ENCODE results near the gene RGS7.

Gene RGS7

GRCh38 chr1:241020851-241021697, 335.9 kb downstream of the RGS7 start:
- H3K36me3 ChIP-seq (ENCODE audit: control insufficient read depth, insufficient read depth, low read length): no peaks in the 10 kb centered on the region
- H3K4me1 ChIP-seq: no peaks in the 10 kb centered on the region
- no peak overlapping the region for H3K27ac ChIP-seq
- TF ChIP-seq CTCF (IDR thresholded peaks at IDR 0.05): no peak
- H3K79me2 ChIP-seq: no peaks in the 10 kb centered on the region
- no peak overlapping the region for H3K4me2 ChIP-seq (ENCODE audit: low read length)
- no peaks in the 10 kb centered on the region for H3K27me3 ChIP-seq (ENCODE audit: control insufficient read depth, insufficient read depth, low read length)
- no peak overlapping the region for H2AFZ ChIP-seq
- H3K9me3 ChIP-seq (ENCODE audit: control insufficient read depth, low read length): no peaks in the 10 kb centered on the region
- H3K9ac ChIP-seq: no peak overlapping the region
- H3K4me3 ChIP-seq (ENCODE audit: low read depth, low read length): no peak overlapping the region

- Histone ChIP-seq H3K79me2 (no peaks in the 10 kb centered on the region), H3K4me2 (ENCODE audit: low read length) (no peak overlapping the region), H3K27me3 (ENCODE audit: control insufficient read depth, insufficient read depth, low read length) (no peaks in the 10 kb centered on the region), H3K4me1 (no peaks in the 10 kb centered on the region), H3K9ac (no peak overlapping the region), H2AFZ (no peak overlapping the region), H3K4me3 (ENCODE audit: low read depth, low read length) (no peak overlapping the region), H3K27ac (no peak overlapping the region), H3K36me3 (ENCODE audit: control insufficient read depth, insufficient read depth, low read length) (no peaks in the 10 kb centered on the region), H3K9me3 (ENCODE audit: control insufficient read depth, low read length) (no peaks in the 10 kb centered on the region)
- TF ChIP-seq CTCF (IDR thresholded peaks at IDR 0.05): no peak
These were observed 344.2 kb downstream of the RGS7 start for GRCh38 chr1:241012708-241013340.

GRCh38 chr1:241007668-241008067, 349.3 kb downstream of the RGS7 start:
- Histone ChIP-seq H3K36me3 (ENCODE audit: control insufficient read depth, insufficient read depth, low read length) (no peaks in the 10 kb centered on the region), H2AFZ (no peak overlapping the region), H3K79me2 (no peaks in the 10 kb centered on the region), H3K27ac (no peak overlapping the region), H3K4me3 (ENCODE audit: low read depth, low read length) (no peak overlapping the region), H3K4me2 (ENCODE audit: low read length) (no peak overlapping the region), H3K4me1 (no peaks in the 10 kb centered on the region), H3K27me3 (ENCODE audit: control insufficient read depth, insufficient read depth, low read length) (no peaks in the 10 kb centered on the region), H3K9ac (no peak overlapping the region), H3K9me3 (ENCODE audit: control insufficient read depth, low read length) (no peaks in the 10 kb centered on the region)
- no peak for TF ChIP-seq CTCF (IDR thresholded peaks at IDR 0.05)

- Histone ChIP-seq H3K79me2 (no peaks in the 10 kb centered on the region), H3K4me3 (ENCODE audit: low read depth, low read length) (no peak overlapping the region), H2AFZ (no peak overlapping the region), H3K4me2 (ENCODE audit: low read length) (no peak overlapping the region), H3K27me3 (ENCODE audit: control insufficient read depth, insufficient read depth, low read length) (no peaks in the 10 kb centered on the region), H3K4me1 (no peaks in the 10 kb centered on the region), H3K9ac (no peak overlapping the region), H3K36me3 (ENCODE audit: control insufficient read depth, insufficient read depth, low read length) (no peaks in the 10 kb centered on the region), H3K9me3 (ENCODE audit: control insufficient read depth, low read length) (no peaks in the 10 kb centered on the region), H3K27ac (no peak overlapping the region)
- no peak for TF ChIP-seq CTCF (IDR thresholded peaks at IDR 0.05)
These were observed 357.2 kb downstream of the RGS7 start for GRCh38 chr1:240999826-241000225.

All from parathyroid adenoma (tissue), 2 donors.